Activated T-helper 1 cell treated with Interleukin-2 at 50 U/mL for 16 hours (primary cell): Measurements from ENCODE around the gene LRRC74B.
"Not testable (repeated sequence)": the region's sequence is repeated elsewhere in the genome, so short reads cannot be mapped to it uniquely, and the experiment has no call there.

ENCODE experiments used
- DNase-seq: peaks from one replicate; pipeline ENCODE4 v3.0.0-alpha.2; 2020; ENCODE audit warnings: low read depth

The LRRC74B gene

GRCh38 chr22:21032037-21032867 lies 13.5 kb upstream of the LRRC74B start, which contains the start of gene SLC7A4:
Gene SLC7A4 (minus strand): TSS chr22:21032561. CDS start chr22:21031812, 749 bp downstream.
- DNase-seq, result no peak

GRCh38 chr22:21032868-21033688 lies 12.7 kb upstream of the LRRC74B start:
- DNase-seq, result no peak

- no peak for DNase-seq
Measured at GRCh38 chr22:21033895-21034294, 11.9 kb upstream of the LRRC74B start.

- DNase-seq, result no peak
Measured at GRCh38 chr22:21034989-21035388, 10.8 kb upstream of the LRRC74B start.

- no peak for DNase-seq
Measured at GRCh38 chr22:21038405-21038804, 7.3 kb upstream of the LRRC74B start.

GRCh38 chr22:21039158-21039557 lies 6.6 kb upstream of the LRRC74B start:
- not testable (repeated sequence) for DNase-seq

- DNase-seq, result no peak
Measured at GRCh38 chr22:21041937-21042336, 3.8 kb upstream of the LRRC74B start.

- no peak for DNase-seq
Measured at GRCh38 chr22:21042978-21043859, 2.5 kb upstream of the LRRC74B start.

- no peak for DNase-seq
Measured at GRCh38 chr22:21043860-21044535, 1.7 kb upstream of the LRRC74B start.

GRCh38 chr22:21044931-21045584 lies 688 bp upstream of the LRRC74B start:
- DNase-seq, result no peak

GRCh38 chr22:21047035-21047661 lies 1.4 kb downstream of the LRRC74B start:
- DNase-seq, result no peak

- DNase-seq, result no peak
Measured at GRCh38 chr22:21047730-21048129, 2.0 kb downstream of the LRRC74B start.

- DNase-seq, result not testable (repeated sequence)
Measured at GRCh38 chr22:21048448-21048847, 2.7 kb downstream of the LRRC74B start.

- not testable (repeated sequence) for DNase-seq
Measured at GRCh38 chr22:21048965-21049364, 3.2 kb downstream of the LRRC74B start.

- DNase-seq, result no peak
Measured at GRCh38 chr22:21051145-21051830, 5.5 kb downstream of the LRRC74B start.

GRCh38 chr22:21051831-21052400 lies 6.2 kb downstream of the LRRC74B start:
- no peak for DNase-seq

GRCh38 chr22:21052715-21053459 lies 7.1 kb downstream of the LRRC74B start:
- no peak for DNase-seq

GRCh38 chr22:21054046-21054713 lies 8.4 kb downstream of the LRRC74B start:
- DNase-seq, result no peak
